Measurements from ENCODE around the gene ZNF732. TPM values are rescaled to one million over a fixed set of nuclear protein-coding genes. Genes with fewer than 3 reads are reported as not detected.

ZNF732 gene
- not detected in 2 replicates for total RNA-seq (2022)
- Bru-seq, nascent RNA: percentile 3 among the genes with signal in this experiment
- percentile 3 among the genes with signal in this experiment for BruChase-seq, experiment 1, labeled RNA remaining after a 6-hour chase
- BruChase-seq, experiment 2, labeled RNA remaining after a 2-hour chase: percentile 7 among the genes with signal in this experiment
- long read RNA-seq: 0 reads

- no peaks in the 10 kb centered on the region for H3K36me3 Mint-ChIP-seq (ENCODE audit: insufficient read depth, unreplicated experiment)
- H3K9me3 Mint-ChIP-seq (ENCODE audit: low read depth, unreplicated experiment): peaks cover 8% of the 10 kb centered on the region
These were observed at the start of gene ZNF732 for GRCh38 chr4:304969-305680. TSS of gene ZNF732 (minus strand) at chr4:305474. CDS start at chr4:305310, 164 bp downstream.

DNA sequence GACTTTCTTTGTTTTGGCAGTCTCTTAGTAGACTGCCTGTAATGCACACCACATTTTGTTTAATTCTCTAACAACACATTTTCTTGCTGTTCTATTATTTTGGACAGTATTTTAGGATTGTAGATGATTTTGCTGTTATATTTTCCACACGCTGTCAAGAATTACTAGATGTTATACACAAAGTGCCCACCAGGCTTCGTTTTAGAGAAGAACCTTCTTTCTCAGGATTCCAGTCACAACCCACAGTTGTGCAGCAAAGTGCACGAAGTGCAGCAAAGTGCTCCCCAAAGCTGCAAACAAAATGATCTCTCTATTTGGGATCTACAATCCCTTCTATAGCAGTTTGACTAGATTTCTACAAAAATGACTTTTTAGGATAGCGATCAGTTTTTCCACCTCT is 34.7 kb upstream of the ZNF732 start:
- no peak for TF ChIP-seq CTCF (IDR thresholded peaks at IDR 0.05; ENCODE audit: unreplicated experiment)
- Mint-ChIP-seq H3K9me3 (ENCODE audit: low read depth, unreplicated experiment) (peaks cover 6% of the 10 kb centered on the region), H3K27ac (ENCODE audit: unreplicated experiment) (no peak overlapping the region), H3K4me1 (ENCODE audit: low read depth, unreplicated experiment) (peaks cover 15% of the 10 kb centered on the region), H3K36me3 (ENCODE audit: insufficient read depth, unreplicated experiment) (peaks cover 37% of the 10 kb centered on the region), H3K27me3 (ENCODE audit: unreplicated experiment) (no peaks in the 10 kb centered on the region), H3K4me3 (ENCODE audit: low read depth, unreplicated experiment) (peak overlapping the region; percentile 21)
- CTCF ChIA-PET: no interaction called here
- intact Hi-C loops (cut with micrococcal nuclease; ENCODE audit: unreplicated experiment): no loop called here
- DNase-seq: no peak
- BruUV-seq (replicated peaks): no TSS peak

More at GRCh38 chr4:304969-305680, at the start of gene ZNF732:
- Mint-ChIP-seq H3K27me3 (ENCODE audit: unreplicated experiment) (no peaks in the 10 kb centered on the region), H3K27ac (ENCODE audit: unreplicated experiment) (no peak within 1 kb of the TSS), H3K4me1 (ENCODE audit: low read depth, unreplicated experiment) (no peaks in the 10 kb centered on the region), H3K4me3 (ENCODE audit: low read depth, unreplicated experiment) (no peak within 1 kb of the TSS)
- CTCF ChIA-PET: no interaction called here
- DNase-seq: no peak
- intact Hi-C loops (cut with micrococcal nuclease; ENCODE audit: unreplicated experiment): no loop called here
- BruUV-seq (replicated peaks): no TSS peak
- no peak for TF ChIP-seq CTCF (IDR thresholded peaks at IDR 0.05; ENCODE audit: unreplicated experiment)

GRCh38 chr4:338759-339097 is 33.5 kb upstream of the ZNF732 start:
- peak overlapping the region; percentile 77 for H3K27ac Mint-ChIP-seq (ENCODE audit: unreplicated experiment)
- H3K36me3 Mint-ChIP-seq (ENCODE audit: insufficient read depth, unreplicated experiment): peaks cover 35% of the 10 kb centered on the region
- DNase-seq: peak; percentile 14
- no peak for TF ChIP-seq CTCF (IDR thresholded peaks at IDR 0.05; ENCODE audit: unreplicated experiment)
- H3K27me3 Mint-ChIP-seq (ENCODE audit: unreplicated experiment): no peaks in the 10 kb centered on the region
- H3K4me3 Mint-ChIP-seq (ENCODE audit: low read depth, unreplicated experiment): peak overlapping the region; percentile 96
- peaks cover 15% of the 10 kb centered on the region for H3K4me1 Mint-ChIP-seq (ENCODE audit: low read depth, unreplicated experiment)
- H3K9me3 Mint-ChIP-seq (ENCODE audit: low read depth, unreplicated experiment): peaks cover 8% of the 10 kb centered on the region
- CTCF ChIA-PET: no interaction called here
- intact Hi-C loops (cut with micrococcal nuclease; ENCODE audit: unreplicated experiment): no loop called here
- BruUV-seq (replicated peaks): no TSS peak

- H3K27ac Mint-ChIP-seq (ENCODE audit: unreplicated experiment): peak overlapping the region; percentile 77
- peaks cover 35% of the 10 kb centered on the region for H3K36me3 Mint-ChIP-seq (ENCODE audit: insufficient read depth, unreplicated experiment)
- no peaks in the 10 kb centered on the region for H3K27me3 Mint-ChIP-seq (ENCODE audit: unreplicated experiment)
- CTCF ChIA-PET: interaction anchor here (0.6 kb wide), 1 partner anchor 213 kb away, joined by 7 read pairs; no protein-coding TSS in a partner anchor
- H3K9me3 Mint-ChIP-seq (ENCODE audit: low read depth, unreplicated experiment): peaks cover 8% of the 10 kb centered on the region
- intact Hi-C loops (cut with micrococcal nuclease; ENCODE audit: unreplicated experiment): no loop called here
- TF ChIP-seq CTCF (IDR thresholded peaks at IDR 0.05; ENCODE audit: unreplicated experiment): no peak
- peak overlapping the region; percentile 96 for H3K4me3 Mint-ChIP-seq (ENCODE audit: low read depth, unreplicated experiment)
- peaks cover 15% of the 10 kb centered on the region for H3K4me1 Mint-ChIP-seq (ENCODE audit: low read depth, unreplicated experiment)
- BruUV-seq (replicated peaks): no TSS peak
- DNase-seq: no peak
These were observed 32.9 kb upstream of the ZNF732 start for GRCh38 chr4:337932-338758.

All from Calu3 (cell line).